ENCODE data around the gene PCNT.
"Not testable (repeated sequence)": the region's sequence is repeated elsewhere in the genome, so short reads cannot be mapped to it uniquely, and the experiment has no call there.

The PCNT gene

GRCh38 chr21:46428286-46428685 is 104.3 kb downstream of the PCNT start:
- DNase-seq, result no peak

- DNase-seq, result no peak
Observed at GRCh38 chr21:46428987-46429710, 105.2 kb downstream of the PCNT start.

- DNase-seq, result no peak
Observed at GRCh38 chr21:46429754-46430681, 106.1 kb downstream of the PCNT start.

GRCh38 chr21:46431448-46431847 is 107.5 kb downstream of the PCNT start:
- DNase-seq, result no peak

- no peak for DNase-seq
Observed at GRCh38 chr21:46431884-46432488, 108.0 kb downstream of the PCNT start.

GRCh38 chr21:46433116-46433515 is 109.2 kb downstream of the PCNT start:
- DNase-seq, result not testable (repeated sequence)

- DNase-seq, result no peak
Observed at GRCh38 chr21:46434322-46434958, 110.5 kb downstream of the PCNT start.

GRCh38 chr21:46435786-46436227 is 111.9 kb downstream of the PCNT start:
- no peak for DNase-seq

- DNase-seq, result no peak
Observed at GRCh38 chr21:46436621-46437020, 112.7 kb downstream of the PCNT start.

GRCh38 chr21:46437096-46437498 is 113.1 kb downstream of the PCNT start:
- DNase-seq, result no peak

GRCh38 chr21:46437511-46437910 is 113.6 kb downstream of the PCNT start:
- no peak for DNase-seq

GRCh38 chr21:46438241-46438640 is 114.3 kb downstream of the PCNT start:
- no peak for DNase-seq

GRCh38 chr21:46439906-46440305 is 116.0 kb downstream of the PCNT start:
- no peak for DNase-seq

GRCh38 chr21:46441331-46441730 is 117.4 kb downstream of the PCNT start:
- DNase-seq, result no peak

- DNase-seq, result no peak
Observed at GRCh38 chr21:46441961-46442498, 118.1 kb downstream of the PCNT start.

- DNase-seq, result no peak
Observed at GRCh38 chr21:46442938-46443337, 119.0 kb downstream of the PCNT start.

GRCh38 chr21:46443910-46444309 is 120.0 kb downstream of the PCNT start:
- DNase-seq, result no peak

- no peak for DNase-seq
Observed at GRCh38 chr21:46448108-46448507, 124.2 kb downstream of the PCNT start.

GRCh38 chr21:46448855-46449254 is 124.9 kb downstream of the PCNT start:
- not testable (repeated sequence) for DNase-seq

- no peak for DNase-seq
Observed at GRCh38 chr21:46452710-46453109, 128.8 kb downstream of the PCNT start.

GRCh38 chr21:46454142-46454541 is 130.2 kb downstream of the PCNT start:
- DNase-seq, result peak; percentile 54

GRCh38 chr21:46454634-46455390 is 130.9 kb downstream of the PCNT start:
- DNase-seq, result peak; percentile 13

All from NCI-H226 (cell line).